Osteocyte (in vitro differentiated cells): Measurements from ENCODE around the gene SBF2. TPM values are rescaled to one million over a fixed set of nuclear protein-coding genes. Genes with fewer than 3 reads are reported as not detected.

Source experiments
- DNase-seq: peaks from one replicate; pipeline ENCODE4 v3.0.0; 2021; ENCODE audit warnings: mixed read lengths; ENCODE audit not compliant: unreplicated experiment; ENCODE audit errors: extremely low spot score
- H3K27ac Mint-ChIP-seq: one replicate; pipeline ENCODE4 v1.8.0; 2021; ENCODE audit warnings: mild to moderate bottlenecking, mixed read lengths; ENCODE audit not compliant: unreplicated experiment
- H3K27me3 Mint-ChIP-seq: one replicate; pipeline ENCODE4 v1.8.0; 2021; ENCODE audit warnings: mixed read lengths; ENCODE audit not compliant: unreplicated experiment
- H3K36me3 Mint-ChIP-seq: one replicate; pipeline ENCODE4 v1.8.0; 2021; ENCODE audit warnings: mixed read lengths; ENCODE audit not compliant: unreplicated experiment
- H3K4me1 Mint-ChIP-seq: one replicate; pipeline ENCODE4 v1.8.0; 2021; ENCODE audit warnings: mixed read lengths; ENCODE audit not compliant: unreplicated experiment
- H3K4me3 Mint-ChIP-seq: one replicate; pipeline ENCODE4 v1.8.0; 2021; ENCODE audit warnings: mild to moderate bottlenecking, moderate library complexity, mixed read lengths; ENCODE audit not compliant: unreplicated experiment
- H3K9me3 Mint-ChIP-seq: one replicate; pipeline ENCODE4 v1.8.0; 2021; ENCODE audit warnings: mixed read lengths; ENCODE audit not compliant: unreplicated experiment
- CTCF ChIP-seq: fragments of 200-600 bp; sonication (generic); IDR thresholded peaks from 2 replicates; pipeline ENCODE4 v1.5.0; 2021; ENCODE audit warnings: antibody characterized with exemption, mild to moderate bottlenecking, moderate library complexity
- total RNA-seq: library from RNA; stranded (reverse); gene quantifications from 2 replicates; pipeline ENCODE4 v1.2.1, GENCODE V29; 2021

The SBF2 gene
- total RNA-seq, 1 donor from 2014 or later, result 65.2 TPM

GRCh38 chr11:10158461-10158860 is 135.6 kb downstream of the SBF2 start:
- H3K36me3 Mint-ChIP-seq, result peaks cover 11% of the 10 kb centered on the region
- DNase-seq, result no peak
- no peak overlapping the region for H3K27ac Mint-ChIP-seq
- peaks cover 32% of the 10 kb centered on the region for H3K4me1 Mint-ChIP-seq
- H3K27me3 Mint-ChIP-seq, result no peaks in the 10 kb centered on the region
- TF ChIP-seq CTCF, result no peak
- H3K4me3 Mint-ChIP-seq, result no peak overlapping the region
- H3K9me3 Mint-ChIP-seq, result peaks cover 24% of the 10 kb centered on the region

GRCh38 chr11:10155793-10156490 is 138.1 kb downstream of the SBF2 start:
- Mint-ChIP-seq H3K9me3 (peaks cover 24% of the 10 kb centered on the region), H3K4me3 (no peak overlapping the region), H3K36me3 (peaks cover 11% of the 10 kb centered on the region), H3K4me1 (peaks cover 15% of the 10 kb centered on the region), H3K27me3 (no peaks in the 10 kb centered on the region), H3K27ac (no peak overlapping the region)
- DNase-seq, result no peak
- no peak for TF ChIP-seq CTCF

GRCh38 chr11:10150800-10151199 is 143.2 kb downstream of the SBF2 start:
- Mint-ChIP-seq H3K36me3 (peaks cover 4% of the 10 kb centered on the region), H3K4me3 (no peak overlapping the region), H3K9me3 (peaks cover 11% of the 10 kb centered on the region), H3K27ac (no peak overlapping the region), H3K27me3 (no peaks in the 10 kb centered on the region), H3K4me1 (peaks cover 4% of the 10 kb centered on the region)
- DNase-seq, result no peak
- no peak for TF ChIP-seq CTCF

- Mint-ChIP-seq H3K9me3 (peaks cover 11% of the 10 kb centered on the region), H3K4me1 (peaks cover 7% of the 10 kb centered on the region), H3K36me3 (peaks cover 5% of the 10 kb centered on the region), H3K4me3 (no peak overlapping the region), H3K27me3 (no peaks in the 10 kb centered on the region), H3K27ac (no peak overlapping the region)
- TF ChIP-seq CTCF, result no peak
- no peak for DNase-seq
These were observed 144.5 kb downstream of the SBF2 start for GRCh38 chr11:10149553-10149952.

GRCh38 chr11:10147195-10147594 is 146.8 kb downstream of the SBF2 start:
- no peak for TF ChIP-seq CTCF
- no peak overlapping the region for H3K4me3 Mint-ChIP-seq
- DNase-seq, result no peak

More at GRCh38 chr11:10147195-10147594, 146.8 kb downstream of the SBF2 start:
- Mint-ChIP-seq H3K9me3 (peaks cover 11% of the 10 kb centered on the region), H3K36me3 (peaks cover 5% of the 10 kb centered on the region), H3K4me1 (peaks cover 9% of the 10 kb centered on the region), H3K27ac (no peak overlapping the region), H3K27me3 (no peaks in the 10 kb centered on the region)
